Prostate gland (tissue), 2 donors: Measurements from ENCODE around the gene SS18L1. TPM values are rescaled to one million over a fixed set of nuclear protein-coding genes. Genes with fewer than 3 reads are reported as not detected.

Source experiments
- DNase-seq: peaks from one replicate; pipeline ENCODE4 v3.0.0-alpha.2; 2019; ENCODE audit warnings: low spot score
- H3K27ac ChIP-seq, 2 donors: fragments of 200-600 bp; sonication (generic); 2 replicates each; pipeline ENCODE4 v1.5.1; 2017 to 2019
- H3K27me3 ChIP-seq: fragments of 200-600 bp; sonication (generic); replicated peaks from 2 replicates; pipeline ENCODE4 v1.5.1; 2019; ENCODE audit not compliant: insufficient read depth
- H3K36me3 ChIP-seq, 2 donors: fragments of 200-600 bp; sonication (generic); 1 replicate in 1 of 2; 2 replicates in 1 of 2; pipeline versions ENCODE4 v1.5.1 to v1.8.1; 2017 to 2019
- H3K4me1 ChIP-seq: fragments of 200-600 bp; sonication (generic); replicated peaks from 2 replicates; pipeline ENCODE4 v1.5.1; 2019
- H3K4me3 ChIP-seq, 2 donors: fragments of 200-600 bp; sonication (generic); 2 replicates each; pipeline ENCODE4 v1.5.1; 2017 to 2019
- H3K9me3 ChIP-seq: fragments of 200-600 bp; sonication (generic); 2 replicates; pipeline ENCODE4 v1.5.1; 2017
- CTCF ChIP-seq, 4 experiments: fragments of 200-600 bp in 2 of 4; fragments of 450-650 bp in 2 of 4; sonication (generic) in 2 of 4; IDR thresholded peaks; 1 replicate in 3 of 4; 2 replicates in 1 of 4; pipeline ENCODE4 v1.5.1; 2016 to 2019; ENCODE audit warnings: antibody characterized with exemption in 4 of 4, mild to moderate bottlenecking in 2 of 4, moderate library complexity in 2 of 4
- POLR2A ChIP-seq: fragments of 450-650 bp; IDR thresholded peaks from one replicate; pipeline ENCODE4 v1.6.1; 2016; ENCODE audit warnings: antibody characterized with exemption, mild to moderate bottlenecking
- POLR2AphosphoS5 ChIP-seq: sonication (generic); formaldehyde crosslinking; IDR thresholded peaks from one replicate; pipeline ENCODE4 v1.6.1; 2017; ENCODE audit warnings: antibody characterized with exemption
- WGBS: methylation state at CpG from one replicate; pipeline ENCODE4 v1.1.5; 2018; 5-methylcytosine and 5-hydroxymethylcytosine counted together
- intact Hi-C: fragments of 100-400 bp; cut with DNase I; formaldehyde crosslinking; loops from one replicate; pipeline ENCODE4 v1.14.2; 2022
- total RNA-seq, 2 donors: library from RNA; depleted of rRNA; stranded (reverse); fragments of >200 nt; gene quantifications; one replicate each; pipeline ENCODE4 v1.1.0, GENCODE V29; 2016

Gene SS18L1
- total RNA-seq, 2 donors from 2014 or later = 17.9 to 32.7 TPM

GRCh38 chr20:62175711-62176110 is 32.1 kb downstream of the SS18L1 start:
- intact Hi-C loops = no loop called here
- 93% methylated on average over 10 of the region's 10 CpGs for WGBS
- no peak for DNase-seq
- Histone ChIP-seq H3K4me3 (no peak overlapping the region), H3K36me3 (no peaks in the 10 kb centered on the region), H3K27me3 (no peaks in the 10 kb centered on the region), H3K9me3 (no peaks in the 10 kb centered on the region), H3K27ac (no peak overlapping the region), H3K4me1 (no peaks in the 10 kb centered on the region)
- no peak for TF ChIP-seq CTCF (IDR thresholded peaks at IDR 0.05)
- no peak for TF ChIP-seq POLR2A
- TF ChIP-seq POLR2AphosphoS5 = no peak

GRCh38 chr20:62176866-62177265 is 33.3 kb downstream of the SS18L1 start:
- TF ChIP-seq POLR2AphosphoS5 = no peak
- no peak for TF ChIP-seq POLR2A
- TF ChIP-seq CTCF (IDR thresholded peaks at IDR 0.05) = no peak
- no peaks in the 10 kb centered on the region for H3K9me3 ChIP-seq
- H3K27ac ChIP-seq = no peak overlapping the region
- DNase-seq = no peak
- WGBS = 91% methylated on average over 15 of the region's 15 CpGs
- intact Hi-C loops = no loop called here
- H3K27me3 ChIP-seq = no peaks in the 10 kb centered on the region
- H3K4me3 ChIP-seq = no peak overlapping the region
- no peaks in the 10 kb centered on the region for H3K36me3 ChIP-seq
- no peaks in the 10 kb centered on the region for H3K4me1 ChIP-seq

- no peak overlapping the region for H3K27ac ChIP-seq
- WGBS = 84% methylated on average over 9 of the region's 9 CpGs
- no peaks in the 10 kb centered on the region for H3K4me1 ChIP-seq
- no peak overlapping the region for H3K4me3 ChIP-seq
- intact Hi-C loops = no loop called here
- H3K36me3 ChIP-seq = no peaks in the 10 kb centered on the region
- DNase-seq = no peak
- no peaks in the 10 kb centered on the region for H3K27me3 ChIP-seq
- H3K9me3 ChIP-seq = no peaks in the 10 kb centered on the region
- no peak for TF ChIP-seq CTCF (IDR thresholded peaks at IDR 0.05)
- no peak for TF ChIP-seq POLR2A
- TF ChIP-seq POLR2AphosphoS5 = no peak
Measured at GRCh38 chr20:62177307-62177706, 33.7 kb downstream of the SS18L1 start.

GRCh38 chr20:62178316-62179161 is 35.0 kb downstream of the SS18L1 start:
- H3K36me3 ChIP-seq = no peaks in the 10 kb centered on the region
- DNase-seq = no peak
- WGBS = 91% methylated on average over 19 of the region's 19 CpGs
- H3K27me3 ChIP-seq = no peaks in the 10 kb centered on the region
- H3K4me1 ChIP-seq = peaks cover 2% of the 10 kb centered on the region
- no peaks in the 10 kb centered on the region for H3K9me3 ChIP-seq
- H3K27ac ChIP-seq = no peak overlapping the region
- no peak overlapping the region for H3K4me3 ChIP-seq
- TF ChIP-seq CTCF (IDR thresholded peaks at IDR 0.05) (no peak), POLR2AphosphoS5 (no peak), POLR2A (no peak)
- intact Hi-C loops = no loop called here

GRCh38 chr20:62179162-62179504 is 35.6 kb downstream of the SS18L1 start:
- DNase-seq = no peak
- H3K4me3 ChIP-seq = no peak overlapping the region
- 96% methylated on average over 14 of the region's 14 CpGs for WGBS
- TF ChIP-seq CTCF (IDR thresholded peaks at IDR 0.05) (no peak), POLR2AphosphoS5 (no peak), POLR2A (no peak)
- H3K4me1 ChIP-seq = peaks cover 4% of the 10 kb centered on the region
- H3K36me3 ChIP-seq = no peaks in the 10 kb centered on the region
- intact Hi-C loops = no loop called here
- no peaks in the 10 kb centered on the region for H3K27me3 ChIP-seq
- no peak overlapping the region for H3K27ac ChIP-seq
- no peaks in the 10 kb centered on the region for H3K9me3 ChIP-seq
